Thyroid gland (tissue), 4 donors: Measurements from ENCODE around the gene TREH.

Experiments
- POLR2A ChIP-seq, 2 donors: fragments of 450-650 bp; IDR thresholded peaks; one replicate each; pipeline ENCODE4 v1.6.1; 2017; ENCODE audit warnings: antibody characterized with exemption in 2 of 2, mild to moderate bottlenecking in 2 of 2, moderate library complexity in 1 of 2
- TF ChIP-seq, protein P1 (sequence below), 6 experiments: fragments of 200-600 bp in 3 of 6; fragments of 450-650 bp in 3 of 6; sonication (generic) in 3 of 6; IDR thresholded peaks; one replicate each; pipeline ENCODE4 v1.5.1; 2016 to 2019; ENCODE audit warnings: antibody characterized with exemption in 6 of 6, mild to moderate bottlenecking in 2 of 6, inconsistent platforms in 1 of 6, moderate library complexity in 1 of 6

- TF ChIP-seq, protein P1, sequence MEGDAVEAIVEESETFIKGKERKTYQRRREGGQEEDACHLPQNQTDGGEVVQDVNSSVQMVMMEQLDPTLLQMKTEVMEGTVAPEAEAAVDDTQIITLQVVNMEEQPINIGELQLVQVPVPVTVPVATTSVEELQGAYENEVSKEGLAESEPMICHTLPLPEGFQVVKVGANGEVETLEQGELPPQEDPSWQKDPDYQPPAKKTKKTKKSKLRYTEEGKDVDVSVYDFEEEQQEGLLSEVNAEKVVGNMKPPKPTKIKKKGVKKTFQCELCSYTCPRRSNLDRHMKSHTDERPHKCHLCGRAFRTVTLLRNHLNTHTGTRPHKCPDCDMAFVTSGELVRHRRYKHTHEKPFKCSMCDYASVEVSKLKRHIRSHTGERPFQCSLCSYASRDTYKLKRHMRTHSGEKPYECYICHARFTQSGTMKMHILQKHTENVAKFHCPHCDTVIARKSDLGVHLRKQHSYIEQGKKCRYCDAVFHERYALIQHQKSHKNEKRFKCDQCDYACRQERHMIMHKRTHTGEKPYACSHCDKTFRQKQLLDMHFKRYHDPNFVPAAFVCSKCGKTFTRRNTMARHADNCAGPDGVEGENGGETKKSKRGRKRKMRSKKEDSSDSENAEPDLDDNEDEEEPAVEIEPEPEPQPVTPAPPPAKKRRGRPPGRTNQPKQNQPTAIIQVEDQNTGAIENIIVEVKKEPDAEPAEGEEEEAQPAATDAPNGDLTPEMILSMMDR (IDR thresholded peaks at IDR 0.05): no peak
- TF ChIP-seq POLR2A (IDR thresholded peaks at IDR 0.05): no peak
Measured at GRCh38 chr11:118696673-118697226, 17.3 kb upstream of the TREH start.
